Neural cell (in vitro differentiated cells): Measurements from ENCODE around the gene RDX. TPM values are rescaled to one million over a fixed set of nuclear protein-coding genes. Genes with fewer than 3 reads are reported as not detected.

Source experiments
- H2AFZ ChIP-seq: fragments of 200-600, 300-800 bp; sonication (generic), shearing (Covaris generic); 2 replicates; pipeline ENCODE4 v1.6.0; 2014; ENCODE audit warnings: low read depth, mild to moderate bottlenecking, antibody characterized with exemption, low read length, moderate library complexity
- H3F3A ChIP-seq: fragments of 200-600 bp; shearing (Covaris generic); 2 replicates; pipeline ENCODE4 v1.6.1; 2016; ENCODE audit warnings: mild to moderate bottlenecking, moderate library complexity, mixed read lengths, antibody characterized with exemption, low read length; ENCODE audit not compliant: insufficient read depth, poor library complexity, severe bottlenecking
- H3K27ac ChIP-seq: fragments of 200-600, 300-800 bp; sonication (generic), shearing (Covaris generic); 2 replicates; pipeline ENCODE4 v1.5.1; 2014; ENCODE audit warnings: mild to moderate bottlenecking, low read length, moderate library complexity
- H3K27me3 ChIP-seq: fragments of 300-800, 200-600 bp; sonication (generic), shearing (Covaris generic); 2 replicates; pipeline ENCODE4 v1.6.0; 2014; ENCODE audit warnings: mild to moderate bottlenecking, low read depth, low read length, moderate library complexity; ENCODE audit not compliant: insufficient read depth
- H3K36me3 ChIP-seq: fragments of 300-800, 200-600 bp; sonication (generic), shearing (Covaris generic); 2 replicates; pipeline ENCODE4 v1.5.1; 2014; ENCODE audit warnings: mild to moderate bottlenecking, antibody characterized with exemption, low read length, moderate library complexity; ENCODE audit not compliant: insufficient read depth
- H3K4me2 ChIP-seq: fragments of 300-800, 200-600 bp; sonication (generic), shearing (Covaris generic); 2 replicates; pipeline ENCODE4 v1.6.0; 2014; ENCODE audit warnings: mild to moderate bottlenecking, low read length
- H3K4me3 ChIP-seq: fragments of 300-800, 200-600 bp; sonication (generic), shearing (Covaris generic); 2 replicates; pipeline ENCODE4 v1.5.1; 2014; ENCODE audit warnings: mild to moderate bottlenecking, low read length, moderate library complexity
- H3K79me2 ChIP-seq: fragments of 200-600 bp; shearing (Covaris generic); replicated peaks from 2 replicates; pipeline ENCODE4 v1.6.0; 2014; ENCODE audit warnings: mild to moderate bottlenecking, low read length, moderate library complexity; ENCODE audit not compliant: insufficient read depth
- H3K9ac ChIP-seq: fragments of 300-800, 200-600 bp; sonication (generic), shearing (Covaris generic); 2 replicates; pipeline ENCODE4 v1.6.1; 2016; ENCODE audit warnings: mild to moderate bottlenecking, low read length, mixed read lengths
- H3K9me2 ChIP-seq: fragments of 200-600 bp; shearing (Covaris generic); 2 replicates; pipeline ENCODE4 v1.6.1; 2016; ENCODE audit warnings: mild to moderate bottlenecking, low read length, mixed read lengths; ENCODE audit not compliant: insufficient read depth
- H3K9me3 ChIP-seq: fragments of 200-600, 300-800 bp; sonication (generic), shearing (Covaris generic); 2 replicates; pipeline ENCODE4 v1.6.1; 2016; ENCODE audit warnings: mild to moderate bottlenecking, mixed run types, low read length, moderate library complexity, mixed read lengths
- H4K20me1 ChIP-seq: fragments of 200-600 bp; shearing (Covaris generic); 2 replicates; pipeline ENCODE4 v1.6.1; 2016; ENCODE audit warnings: mild to moderate bottlenecking, mixed run types; ENCODE audit not compliant: insufficient read depth
- EP300 ChIP-seq: fragments of 450-650 bp; conservative IDR thresholded peaks from 2 replicates; pipeline ENCODE4 v1.6.1; 2014; ENCODE audit warnings: antibody characterized with exemption, mild to moderate bottlenecking, moderate library complexity; ENCODE audit not compliant: poor library complexity, severe bottlenecking
- EZH2 ChIP-seq: fragments of 200-600, 300-800 bp; shearing (Covaris generic), sonication (generic); IDR thresholded peaks from 2 replicates; pipeline ENCODE4 v1.6.1; 2014; ENCODE audit warnings: antibody characterized with exemption, low read length, borderline replicate concordance, mild to moderate bottlenecking; ENCODE audit not compliant: insufficient read depth, poor library complexity, severe bottlenecking
- MXI1 ChIP-seq: fragments of 450-650 bp; conservative IDR thresholded peaks from 2 replicates; pipeline ENCODE4 v1.6.1; 2014; ENCODE audit warnings: antibody characterized with exemption, mild to moderate bottlenecking; ENCODE audit not compliant: poor library complexity, severe bottlenecking
- POLR2AphosphoS5 ChIP-seq: IDR thresholded peaks from 2 replicates; pipeline ENCODE4 v1.6.1; 2012
- RAD21 ChIP-seq: fragments of 450-650 bp; conservative IDR thresholded peaks from 2 replicates; pipeline ENCODE4 v1.6.1; 2014; ENCODE audit warnings: antibody characterized with exemption, mild to moderate bottlenecking, moderate library complexity
- SMC3 ChIP-seq: fragments of 450-650 bp; conservative IDR thresholded peaks from 2 replicates; pipeline ENCODE4 v1.6.1; 2014; ENCODE audit warnings: antibody characterized with exemption, mild to moderate bottlenecking, moderate library complexity; ENCODE audit not compliant: poor library complexity
- TAF1 ChIP-seq: IDR thresholded peaks from 2 replicates; pipeline ENCODE4 v1.6.1; 2012; ENCODE audit warnings: low read depth
- polyA plus RNA-seq: library from polyadenylated mRNA; depleted of rRNA; stranded (reverse); fragments of >200 nt; gene quantifications from 2 replicates; pipeline ENCODE4 v1.2.3, GENCODE V29; 2014
- TF ChIP-seq, protein P1 (sequence below): IDR thresholded peaks from 2 replicates; pipeline ENCODE4 v1.6.1; 2012; ENCODE audit warnings: borderline replicate concordance
- TF ChIP-seq, protein P2 (sequence below): fragments of 450-650 bp; IDR thresholded peaks from 2 replicates; pipeline ENCODE4 v1.5.1; 2014; ENCODE audit warnings: antibody characterized with exemption, mild to moderate bottlenecking, moderate library complexity; ENCODE audit not compliant: poor library complexity, severe bottlenecking

The RDX gene
- polyA plus RNA-seq, 1 donor from 2014 or later = 39.0 TPM

DNA sequence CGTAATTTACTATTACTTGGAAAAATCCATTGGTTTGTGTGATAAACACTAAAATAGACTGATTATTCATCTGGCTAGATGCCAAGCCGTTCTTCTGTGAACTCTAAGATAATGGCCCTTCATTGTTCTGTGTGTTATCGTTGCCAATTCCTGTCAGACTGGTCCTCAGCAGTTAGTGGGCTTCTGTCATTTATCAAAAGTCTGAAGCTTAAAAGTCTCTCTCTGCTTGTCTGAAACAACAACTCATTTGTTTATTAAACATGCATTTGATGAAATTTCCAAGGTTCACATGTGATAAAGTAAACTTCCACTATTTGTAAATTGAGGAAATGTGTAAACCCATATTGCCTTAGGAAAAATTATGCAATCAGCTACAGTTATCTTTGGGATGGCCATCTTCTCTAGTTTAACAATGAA lies 21.1 kb upstream of the RDX start:
- no peak overlapping the region for H3K4me3 ChIP-seq

DNA sequence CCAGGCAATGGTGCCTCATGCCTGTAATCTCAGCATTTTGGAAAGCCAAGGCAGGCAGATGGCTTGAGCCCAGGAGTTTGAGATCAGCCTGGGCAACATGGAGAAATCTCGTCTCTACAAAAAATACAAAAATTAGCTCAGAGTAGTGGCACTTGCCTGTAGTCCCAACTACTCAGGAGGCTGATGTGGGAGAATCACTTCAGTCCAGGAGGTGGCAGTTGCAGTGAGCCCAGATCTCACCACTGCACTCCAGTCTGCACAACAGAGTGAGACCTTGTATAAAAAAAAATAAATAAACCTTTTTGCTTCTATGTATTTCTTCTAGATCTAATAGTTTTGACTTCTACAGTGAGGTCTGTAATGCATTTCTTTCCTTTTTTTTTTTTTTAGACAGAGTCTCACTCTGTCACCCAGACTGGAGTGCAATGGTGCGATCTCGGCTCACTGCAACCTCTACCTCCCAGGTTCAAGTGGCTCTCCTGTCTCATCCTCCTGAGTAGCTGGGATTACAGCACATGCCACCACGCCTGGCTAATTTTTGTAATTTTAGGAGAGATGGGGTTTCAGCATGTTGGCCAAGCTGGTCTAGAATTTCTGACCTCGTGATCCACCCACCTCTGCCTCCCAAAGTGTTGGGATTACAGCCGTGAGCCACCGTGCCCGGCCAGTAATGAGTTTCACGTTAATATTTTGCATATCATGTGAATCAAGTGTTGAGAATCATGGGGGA lies 18.1 kb upstream of the RDX start:
- Histone ChIP-seq H3K9ac (no peak overlapping the region), H3K36me3 (no peaks in the 10 kb centered on the region), H3K4me3 (no peak overlapping the region), H3K27ac (no peak overlapping the region), H2AFZ (no peak overlapping the region), H3K27me3 (no peaks in the 10 kb centered on the region), H3K9me3 (no peaks in the 10 kb centered on the region), H4K20me1 (no peaks in the 10 kb centered on the region), H3F3A (no peaks in the 10 kb centered on the region), H3K4me2 (no peak overlapping the region), H3K79me2 (no peaks in the 10 kb centered on the region), H3K9me2 (no peaks in the 10 kb centered on the region)
- TF ChIP-seq, protein P1, sequence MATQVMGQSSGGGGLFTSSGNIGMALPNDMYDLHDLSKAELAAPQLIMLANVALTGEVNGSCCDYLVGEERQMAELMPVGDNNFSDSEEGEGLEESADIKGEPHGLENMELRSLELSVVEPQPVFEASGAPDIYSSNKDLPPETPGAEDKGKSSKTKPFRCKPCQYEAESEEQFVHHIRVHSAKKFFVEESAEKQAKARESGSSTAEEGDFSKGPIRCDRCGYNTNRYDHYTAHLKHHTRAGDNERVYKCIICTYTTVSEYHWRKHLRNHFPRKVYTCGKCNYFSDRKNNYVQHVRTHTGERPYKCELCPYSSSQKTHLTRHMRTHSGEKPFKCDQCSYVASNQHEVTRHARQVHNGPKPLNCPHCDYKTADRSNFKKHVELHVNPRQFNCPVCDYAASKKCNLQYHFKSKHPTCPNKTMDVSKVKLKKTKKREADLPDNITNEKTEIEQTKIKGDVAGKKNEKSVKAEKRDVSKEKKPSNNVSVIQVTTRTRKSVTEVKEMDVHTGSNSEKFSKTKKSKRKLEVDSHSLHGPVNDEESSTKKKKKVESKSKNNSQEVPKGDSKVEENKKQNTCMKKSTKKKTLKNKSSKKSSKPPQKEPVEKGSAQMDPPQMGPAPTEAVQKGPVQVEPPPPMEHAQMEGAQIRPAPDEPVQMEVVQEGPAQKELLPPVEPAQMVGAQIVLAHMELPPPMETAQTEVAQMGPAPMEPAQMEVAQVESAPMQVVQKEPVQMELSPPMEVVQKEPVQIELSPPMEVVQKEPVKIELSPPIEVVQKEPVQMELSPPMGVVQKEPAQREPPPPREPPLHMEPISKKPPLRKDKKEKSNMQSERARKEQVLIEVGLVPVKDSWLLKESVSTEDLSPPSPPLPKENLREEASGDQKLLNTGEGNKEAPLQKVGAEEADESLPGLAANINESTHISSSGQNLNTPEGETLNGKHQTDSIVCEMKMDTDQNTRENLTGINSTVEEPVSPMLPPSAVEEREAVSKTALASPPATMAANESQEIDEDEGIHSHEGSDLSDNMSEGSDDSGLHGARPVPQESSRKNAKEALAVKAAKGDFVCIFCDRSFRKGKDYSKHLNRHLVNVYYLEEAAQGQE = no peak
- no peak for TF ChIP-seq SMC3
- TF ChIP-seq EZH2 = no peak
- TF ChIP-seq POLR2AphosphoS5 = no peak
- TF ChIP-seq EP300 = no peak
- no peak for TF ChIP-seq TAF1
- TF ChIP-seq, protein P2, sequence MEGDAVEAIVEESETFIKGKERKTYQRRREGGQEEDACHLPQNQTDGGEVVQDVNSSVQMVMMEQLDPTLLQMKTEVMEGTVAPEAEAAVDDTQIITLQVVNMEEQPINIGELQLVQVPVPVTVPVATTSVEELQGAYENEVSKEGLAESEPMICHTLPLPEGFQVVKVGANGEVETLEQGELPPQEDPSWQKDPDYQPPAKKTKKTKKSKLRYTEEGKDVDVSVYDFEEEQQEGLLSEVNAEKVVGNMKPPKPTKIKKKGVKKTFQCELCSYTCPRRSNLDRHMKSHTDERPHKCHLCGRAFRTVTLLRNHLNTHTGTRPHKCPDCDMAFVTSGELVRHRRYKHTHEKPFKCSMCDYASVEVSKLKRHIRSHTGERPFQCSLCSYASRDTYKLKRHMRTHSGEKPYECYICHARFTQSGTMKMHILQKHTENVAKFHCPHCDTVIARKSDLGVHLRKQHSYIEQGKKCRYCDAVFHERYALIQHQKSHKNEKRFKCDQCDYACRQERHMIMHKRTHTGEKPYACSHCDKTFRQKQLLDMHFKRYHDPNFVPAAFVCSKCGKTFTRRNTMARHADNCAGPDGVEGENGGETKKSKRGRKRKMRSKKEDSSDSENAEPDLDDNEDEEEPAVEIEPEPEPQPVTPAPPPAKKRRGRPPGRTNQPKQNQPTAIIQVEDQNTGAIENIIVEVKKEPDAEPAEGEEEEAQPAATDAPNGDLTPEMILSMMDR = no peak
- no peak for TF ChIP-seq MXI1
- no peak for TF ChIP-seq RAD21

More for the DNA sequence above, 21.1 kb upstream of the RDX start:
- Histone ChIP-seq H3K27me3 (no peaks in the 10 kb centered on the region), H4K20me1 (no peaks in the 10 kb centered on the region), H3K9me3 (no peaks in the 10 kb centered on the region), H3K9ac (no peak overlapping the region), H2AFZ (no peak overlapping the region), H3K79me2 (no peaks in the 10 kb centered on the region), H3F3A (no peaks in the 10 kb centered on the region), H3K4me2 (no peak overlapping the region), H3K27ac (no peak overlapping the region), H3K9me2 (no peaks in the 10 kb centered on the region), H3K36me3 (no peaks in the 10 kb centered on the region)
- TF ChIP-seq POLR2AphosphoS5 (no peak), EP300 (no peak), EZH2 (no peak)
- TF ChIP-seq, protein P1 = no peak
